GM19372 (cell line): Measurements from ENCODE around the gene SIGLEC15.
"Not testable (repeated sequence)": the region's sequence is repeated elsewhere in the genome, so short reads cannot be mapped to it uniquely, and the experiment has no call there.

Experiments
- ATAC-seq: cut with Tn5 transposase; IDR thresholded peaks from one replicate; pipeline ENCODE4 v1.9.1; 2021; ENCODE audit warnings: mild to moderate bottlenecking, low read depth, moderate library complexity; ENCODE audit not compliant: unreplicated experiment

Gene SIGLEC15

DNA sequence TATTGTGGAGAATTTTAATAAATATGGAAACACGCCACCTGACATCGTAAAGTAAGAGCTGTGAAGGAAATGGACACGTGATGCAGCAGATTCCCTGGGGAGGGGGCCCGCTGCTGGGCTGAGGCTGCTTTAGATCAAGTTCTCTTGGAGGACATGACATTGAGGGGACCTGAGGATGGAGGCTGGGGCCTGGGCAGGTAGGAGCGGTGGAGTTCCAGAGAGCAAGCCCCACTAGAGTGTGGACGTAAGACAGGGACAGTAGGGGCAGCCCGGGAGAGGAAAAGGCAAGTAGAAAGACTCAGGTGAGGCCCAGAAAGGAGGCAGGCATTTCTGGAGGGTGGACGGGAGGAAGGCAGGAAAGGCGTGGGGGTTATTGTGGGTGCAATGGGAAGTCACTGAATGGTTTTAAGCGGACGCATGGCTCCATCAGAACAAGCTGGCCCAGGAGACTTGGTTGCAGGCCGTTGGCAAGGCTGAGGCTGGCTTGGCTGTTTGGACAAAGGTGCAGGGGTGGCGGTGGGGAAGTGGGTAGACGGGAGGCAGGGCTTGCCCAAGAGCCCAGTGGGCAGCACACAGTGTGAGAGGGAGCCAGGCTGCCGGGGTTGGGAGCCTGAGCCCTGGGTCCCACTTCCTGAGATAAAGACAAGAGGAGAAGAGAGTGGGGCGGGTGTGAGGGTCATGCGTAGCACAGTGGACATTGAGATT lies 15.7 kb downstream of the SIGLEC15 start:
- ATAC-seq, result no peak

GRCh38 chr18:45841765-45842442 lies 16.4 kb downstream of the SIGLEC15 start:
- no peak for ATAC-seq

DNA sequence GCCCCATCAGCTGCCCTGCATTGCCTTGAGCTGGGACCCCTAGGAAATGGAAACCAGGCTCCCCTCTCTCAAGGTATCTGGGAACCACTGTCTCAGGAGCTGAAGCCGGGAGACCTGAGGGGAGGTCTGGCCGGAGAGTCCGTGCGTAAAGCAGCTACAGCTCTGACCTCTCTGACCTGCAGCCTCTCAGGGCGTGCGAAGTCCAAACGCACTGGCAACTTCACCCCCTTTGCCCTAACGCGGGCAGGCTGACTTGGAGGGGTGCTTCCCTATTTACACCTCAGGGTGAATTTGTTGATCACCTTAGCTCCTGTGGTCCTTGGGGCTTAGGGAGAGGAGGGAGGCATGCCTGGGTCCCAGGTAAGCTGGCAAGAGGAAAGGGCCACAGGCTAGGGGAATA lies 17.5 kb downstream of the SIGLEC15 start:
- ATAC-seq, result no peak

DNA sequence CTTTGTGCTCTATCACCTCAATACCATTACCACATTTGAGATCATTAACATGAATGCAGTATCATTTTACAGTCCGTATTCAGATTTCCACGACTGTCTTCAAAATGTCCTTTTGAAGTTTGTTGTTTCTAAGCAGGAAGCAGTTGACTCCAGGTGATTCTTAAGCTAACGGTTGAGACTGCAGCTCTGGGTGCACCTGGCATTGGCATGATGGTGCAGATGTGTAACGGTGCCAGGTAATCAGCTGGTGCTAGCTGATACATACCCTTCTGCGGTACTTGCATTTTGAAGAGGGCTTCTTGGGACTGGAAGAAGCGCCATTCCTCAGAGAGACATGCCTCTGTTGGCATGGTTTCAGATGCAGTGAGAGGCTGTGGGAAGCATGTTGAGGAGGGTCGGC lies 19.5 kb downstream of the SIGLEC15 start:
- no peak for ATAC-seq

DNA sequence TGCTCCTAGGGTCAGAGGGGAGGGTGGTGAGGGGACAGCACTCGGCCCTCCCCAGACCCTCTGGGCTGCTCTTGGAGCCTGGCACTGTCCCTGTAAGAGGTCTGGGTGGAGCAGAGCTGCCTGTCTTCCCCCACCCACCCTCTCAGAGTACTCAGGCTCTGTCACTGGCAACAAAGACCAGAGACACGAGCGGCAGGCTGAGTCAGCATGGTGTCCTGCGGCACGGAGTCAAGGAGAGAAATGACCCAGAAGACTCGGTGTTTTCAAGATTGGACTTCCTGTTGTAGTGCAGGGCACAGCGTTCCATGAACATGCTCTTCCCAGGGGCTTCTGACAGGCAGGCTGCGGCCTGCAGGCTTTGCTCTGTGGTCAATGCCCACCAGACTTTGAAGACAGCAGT lies 19.9 kb downstream of the SIGLEC15 start:
- no peak for ATAC-seq

DNA sequence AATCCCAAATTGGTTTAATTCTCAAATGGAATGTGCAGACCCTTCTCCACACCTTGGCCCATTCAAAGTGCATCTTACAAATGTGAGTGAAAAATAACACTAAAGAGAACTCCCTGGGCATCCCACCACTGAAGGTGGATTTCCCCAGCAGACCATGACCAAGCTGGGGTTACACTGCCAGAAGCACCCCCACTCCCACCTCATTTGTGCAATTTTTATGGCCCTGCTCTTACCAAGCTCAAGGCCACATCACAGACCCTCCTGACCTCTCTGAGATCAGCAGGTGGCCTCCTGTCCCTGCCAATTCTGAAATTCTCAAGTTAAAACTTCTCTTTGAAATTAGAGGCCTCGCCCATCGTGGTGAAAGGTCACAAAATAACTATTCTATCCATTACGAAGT lies 21.6 kb downstream of the SIGLEC15 start:
- ATAC-seq, result no peak

- ATAC-seq, result not testable (repeated sequence)
Observed at GRCh38 chr18:45848643-45849042, 23.2 kb downstream of the SIGLEC15 start.

GRCh38 chr18:45849529-45849928 lies 24.1 kb downstream of the SIGLEC15 start:
- ATAC-seq, result no peak

GRCh38 chr18:45850021-45850420 lies 24.5 kb downstream of the SIGLEC15 start:
- no peak for ATAC-seq

DNA sequence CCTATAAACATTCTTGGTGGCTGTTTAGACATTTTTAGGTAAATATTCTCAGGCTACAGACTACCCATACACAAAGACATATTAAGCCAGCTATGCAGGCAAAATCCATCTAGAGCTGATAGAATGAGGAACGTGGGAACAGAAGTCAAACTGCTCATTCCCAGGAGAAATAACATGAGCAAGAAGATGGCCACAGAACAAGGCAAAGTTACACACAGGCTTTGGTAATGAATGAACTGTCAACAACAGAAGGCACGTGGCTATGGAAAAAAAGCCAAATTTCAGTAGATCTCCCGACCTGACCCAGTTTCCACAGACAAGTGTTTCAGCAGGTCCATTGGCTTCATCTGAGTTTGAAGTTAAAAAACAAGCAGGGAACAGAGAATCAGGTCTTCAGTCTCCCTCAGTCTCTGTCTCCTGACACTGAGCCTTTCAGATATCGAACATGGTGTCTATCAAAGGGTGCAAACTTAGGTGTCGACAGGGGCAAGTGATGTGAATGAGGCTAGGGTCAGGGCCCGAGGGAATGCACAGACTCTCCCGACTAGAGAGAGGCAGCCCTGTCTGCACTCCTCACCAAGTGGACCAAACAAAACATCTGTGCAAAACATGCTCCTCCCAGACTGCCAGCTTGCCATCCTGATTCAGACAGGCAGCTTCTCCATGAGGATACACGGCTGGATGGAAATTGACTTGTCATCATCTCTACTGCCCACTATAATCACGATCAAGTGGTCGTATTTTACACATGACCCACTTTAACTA lies 25.9 kb downstream of the SIGLEC15 start:
- no peak for ATAC-seq

DNA sequence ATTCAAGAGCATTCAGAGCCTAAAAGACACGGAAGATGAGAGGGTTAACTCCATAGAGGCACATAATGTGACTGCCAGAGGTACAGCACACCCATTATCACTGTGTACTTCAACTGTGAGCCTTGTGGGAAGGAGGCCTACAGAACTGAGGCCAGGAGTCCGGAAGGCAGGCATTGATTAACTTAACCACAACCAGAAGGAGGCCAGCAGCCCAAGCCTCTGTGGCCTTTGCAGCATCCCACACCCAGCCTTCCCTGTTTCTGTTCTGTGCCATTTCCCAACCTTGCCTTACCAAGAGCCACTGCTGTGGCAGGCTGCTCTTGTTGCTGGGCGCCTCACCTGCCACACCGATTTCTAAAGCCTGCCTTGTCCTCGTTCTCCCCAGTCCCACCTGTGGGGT lies 27.2 kb downstream of the SIGLEC15 start:
- no peak for ATAC-seq

DNA sequence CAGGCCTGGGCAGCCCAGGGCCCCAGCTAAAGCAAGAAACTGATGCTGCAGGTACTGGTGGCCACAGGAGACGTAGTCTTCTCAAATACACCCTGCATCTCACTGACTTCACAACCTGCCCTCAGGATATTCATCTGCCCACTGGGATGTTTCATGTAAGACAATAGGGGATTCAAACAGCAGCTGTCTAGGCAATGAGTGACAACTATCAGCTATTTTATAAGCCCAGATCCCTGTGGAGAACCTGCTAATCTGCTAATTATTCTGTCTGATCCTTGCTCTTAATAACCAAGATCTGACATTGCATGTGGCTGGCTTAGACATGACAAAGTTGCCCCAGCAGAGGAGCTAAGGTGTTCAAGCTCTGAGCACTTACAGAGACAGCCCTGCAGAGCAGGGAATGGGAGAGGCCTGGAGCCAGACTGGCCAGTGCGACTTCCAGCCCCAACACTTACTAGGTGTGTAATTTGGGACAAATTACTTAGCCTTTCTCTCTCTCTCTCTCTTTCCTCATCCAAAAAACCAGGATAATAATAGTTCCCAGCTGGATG lies 28.6 kb downstream of the SIGLEC15 start:
- no peak for ATAC-seq

GRCh38 chr18:45856531-45856930 lies 31.1 kb downstream of the SIGLEC15 start:
- no peak for ATAC-seq

DNA sequence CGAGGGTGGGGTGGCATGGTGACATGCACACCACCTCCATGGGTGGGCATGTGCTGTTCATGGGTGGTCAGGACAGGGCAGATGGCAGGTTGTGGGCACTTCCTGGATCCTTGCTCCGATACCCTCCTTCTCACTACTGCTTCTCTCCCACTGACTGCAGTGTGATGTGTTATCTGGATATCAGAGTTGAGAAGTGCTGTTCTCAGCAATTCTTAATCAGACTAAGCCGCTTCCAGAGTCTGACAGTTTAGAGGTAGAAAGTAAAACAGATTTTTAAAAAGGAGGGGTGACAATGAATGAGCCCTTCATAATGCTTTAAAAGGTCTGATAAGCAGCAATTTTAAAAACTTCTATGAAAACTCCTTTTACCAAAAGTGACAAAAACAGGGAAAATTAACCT lies 33.9 kb downstream of the SIGLEC15 start:
- no peak for ATAC-seq

GRCh38 chr18:45860492-45860891 lies 35.0 kb downstream of the SIGLEC15 start:
- ATAC-seq, result no peak

DNA sequence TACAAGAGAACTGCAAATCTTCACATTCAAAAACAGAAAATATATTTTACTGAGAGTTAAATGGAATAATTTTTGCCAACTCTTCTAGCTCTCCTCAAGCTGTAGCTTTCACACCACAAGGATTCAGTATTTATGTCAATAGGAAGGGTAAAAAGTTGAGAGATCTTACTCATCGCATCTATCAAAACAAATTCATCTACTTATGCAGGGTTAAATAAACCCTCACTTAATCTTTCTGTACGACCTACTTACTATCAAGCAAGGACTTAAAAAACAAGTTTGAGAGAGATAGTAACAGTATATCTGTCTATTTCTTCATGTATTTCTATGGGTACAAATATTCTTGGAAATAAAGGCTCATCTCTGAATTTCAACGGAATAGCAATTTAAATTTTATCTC lies 35.5 kb downstream of the SIGLEC15 start:
- ATAC-seq, result no peak

- no peak for ATAC-seq
Observed at GRCh38 chr18:45861926-45862325, 36.5 kb downstream of the SIGLEC15 start.

GRCh38 chr18:45863469-45863868 lies 38.0 kb downstream of the SIGLEC15 start:
- ATAC-seq, result no peak

DNA sequence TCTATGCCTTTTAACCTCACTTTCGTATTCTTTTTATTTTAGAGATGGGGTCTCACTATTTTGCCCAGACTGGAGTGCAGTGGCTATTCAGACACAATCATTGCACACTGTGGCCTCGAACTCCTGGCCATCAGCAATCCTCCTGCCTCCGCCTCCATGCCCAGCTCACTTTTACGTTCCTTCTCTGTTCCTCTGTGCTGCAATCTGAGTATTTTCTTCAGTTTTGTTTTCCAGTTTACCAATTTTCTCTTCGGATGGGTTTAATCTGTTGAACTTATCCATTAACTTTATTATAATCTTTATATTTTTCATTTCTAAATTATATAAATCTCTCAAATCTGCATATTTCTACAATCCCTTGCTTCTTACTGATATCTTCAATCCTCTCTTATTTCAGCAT lies 38.6 kb downstream of the SIGLEC15 start:
- ATAC-seq, result no peak

- ATAC-seq, result no peak
Observed at GRCh38 chr18:45865466-45865865, 40.0 kb downstream of the SIGLEC15 start.

DNA sequence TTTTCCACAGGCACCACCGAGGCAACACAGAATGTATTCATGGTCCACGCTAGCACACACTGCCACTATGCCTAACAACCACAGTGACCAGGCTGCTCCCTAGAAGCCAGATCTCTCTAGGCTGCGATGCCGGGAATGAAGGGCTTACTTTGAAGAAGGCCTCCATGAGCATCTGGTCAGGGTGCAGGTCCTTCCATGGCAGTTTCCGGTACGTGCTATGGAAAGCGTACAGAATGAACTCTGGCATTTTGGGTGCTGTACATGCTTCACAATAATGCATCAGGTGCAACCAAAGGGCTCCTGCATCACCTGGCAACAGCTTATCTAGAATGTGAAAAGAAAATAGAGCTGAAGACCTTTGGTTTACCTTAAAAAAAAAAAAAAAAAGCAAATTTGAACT lies 44.9 kb downstream of the SIGLEC15 start:
- ATAC-seq, result no peak
